ENCODE results near the gene XIRP2. TPM values are rescaled to one million over a fixed set of nuclear protein-coding genes. Genes with fewer than 3 reads are reported as not detected.
A peak's percentile ranks its signal among the peaks of the same experiment; 100 is the strongest.

XIRP2 gene
- total and polyA plus RNA-seq, 2 of the 4 experiments (the other 2 are of a cell fraction) = 0.05 to 0.18 TPM

DNA sequence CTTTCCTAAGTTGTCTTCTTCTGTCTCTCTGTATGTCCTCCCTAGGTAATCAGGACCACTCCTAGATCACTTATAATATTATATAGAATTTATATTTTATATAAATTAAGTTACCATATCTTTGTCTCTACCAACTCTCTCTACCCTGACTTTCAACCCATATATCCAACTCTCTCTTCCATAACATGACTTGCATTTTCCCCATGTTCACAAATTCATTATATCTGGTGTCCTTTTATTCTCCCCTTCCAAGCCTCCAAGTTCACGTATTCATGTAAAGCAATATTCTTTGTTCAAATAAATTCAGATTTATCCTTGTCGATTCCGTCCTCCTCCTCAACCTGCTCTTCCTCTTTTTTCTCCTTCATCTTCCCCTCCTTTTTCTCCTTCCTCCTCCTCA, 127.5 kb downstream of the XIRP2 start:
- H3K9me1 ChIP-seq (ENCODE audit: insufficient read depth, low read length) = no peaks in the 10 kb centered on the region
- H3K36me3 ChIP-seq (ENCODE audit: control insufficient read depth, insufficient read depth, low read length) = no peaks in the 10 kb centered on the region
- H3K4me3 ChIP-seq (ENCODE audit: insufficient read depth, low read depth, low read length) = no peak overlapping the region
- no peak overlapping the region for H3K4me2 ChIP-seq (ENCODE audit: low read depth, low read length)
- no peak overlapping the region for H3K18ac ChIP-seq (ENCODE audit: low read depth, low read length)
- no peak overlapping the region for H3K14ac ChIP-seq (replicated peaks; ENCODE audit: low read depth, low read length)
- no peak overlapping the region for H2BK120ac ChIP-seq (ENCODE audit: low read depth, low read length)
- no TSS peak for BruUV-seq (replicated peaks)
- dilution Hi-C loops (cut with HindIII; ENCODE audit: low sequenced_read_pairs, unreplicated experiment) = no loop called here
- H2AK9ac ChIP-seq (replicated peaks; ENCODE audit: low read depth, low read length, poor library complexity) = no peak overlapping the region
- no peaks in the 10 kb centered on the region for H3K4me1 ChIP-seq (ENCODE audit: control insufficient read depth, insufficient read depth, low read length)
- no peaks in the 10 kb centered on the region for H4K20me1 ChIP-seq (ENCODE audit: insufficient read depth, low read length)
- in situ Hi-C loops (cut with MboI; ENCODE audit: low sequenced_read_pairs) = no loop called here
- ATAC-seq (ENCODE audit: low read depth) (no peak), DNase-seq (no peak)
- no peak overlapping the region for H2BK20ac ChIP-seq (ENCODE audit: low read depth, low read length)
- H2AK5ac ChIP-seq (ENCODE audit: low read depth, low read length) = no peak overlapping the region
- TF ChIP-seq, protein P1, sequence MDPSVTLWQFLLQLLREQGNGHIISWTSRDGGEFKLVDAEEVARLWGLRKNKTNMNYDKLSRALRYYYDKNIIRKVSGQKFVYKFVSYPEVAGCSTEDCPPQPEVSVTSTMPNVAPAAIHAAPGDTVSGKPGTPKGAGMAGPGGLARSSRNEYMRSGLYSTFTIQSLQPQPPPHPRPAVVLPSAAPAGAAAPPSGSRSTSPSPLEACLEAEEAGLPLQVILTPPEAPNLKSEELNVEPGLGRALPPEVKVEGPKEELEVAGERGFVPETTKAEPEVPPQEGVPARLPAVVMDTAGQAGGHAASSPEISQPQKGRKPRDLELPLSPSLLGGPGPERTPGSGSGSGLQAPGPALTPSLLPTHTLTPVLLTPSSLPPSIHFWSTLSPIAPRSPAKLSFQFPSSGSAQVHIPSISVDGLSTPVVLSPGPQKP (IDR thresholded peaks at IDR 0.05; ENCODE audit: borderline replicate concordance, low read depth, low read length) = no peak
- TF ChIP-seq, protein P2, sequence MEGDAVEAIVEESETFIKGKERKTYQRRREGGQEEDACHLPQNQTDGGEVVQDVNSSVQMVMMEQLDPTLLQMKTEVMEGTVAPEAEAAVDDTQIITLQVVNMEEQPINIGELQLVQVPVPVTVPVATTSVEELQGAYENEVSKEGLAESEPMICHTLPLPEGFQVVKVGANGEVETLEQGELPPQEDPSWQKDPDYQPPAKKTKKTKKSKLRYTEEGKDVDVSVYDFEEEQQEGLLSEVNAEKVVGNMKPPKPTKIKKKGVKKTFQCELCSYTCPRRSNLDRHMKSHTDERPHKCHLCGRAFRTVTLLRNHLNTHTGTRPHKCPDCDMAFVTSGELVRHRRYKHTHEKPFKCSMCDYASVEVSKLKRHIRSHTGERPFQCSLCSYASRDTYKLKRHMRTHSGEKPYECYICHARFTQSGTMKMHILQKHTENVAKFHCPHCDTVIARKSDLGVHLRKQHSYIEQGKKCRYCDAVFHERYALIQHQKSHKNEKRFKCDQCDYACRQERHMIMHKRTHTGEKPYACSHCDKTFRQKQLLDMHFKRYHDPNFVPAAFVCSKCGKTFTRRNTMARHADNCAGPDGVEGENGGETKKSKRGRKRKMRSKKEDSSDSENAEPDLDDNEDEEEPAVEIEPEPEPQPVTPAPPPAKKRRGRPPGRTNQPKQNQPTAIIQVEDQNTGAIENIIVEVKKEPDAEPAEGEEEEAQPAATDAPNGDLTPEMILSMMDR (conservative IDR thresholded peaks at IDR 0.05; ENCODE audit: low read depth, low read length) = no peak
- peak; percentile 60 for TF ChIP-seq NFE2L2 (IDR thresholded peaks at IDR 0.05; ENCODE audit: low read depth, low read length)
- TF ChIP-seq RCOR1 (IDR thresholded peaks at IDR 0.05; ENCODE audit: insufficient replicate concordance, low read length) = no peak
- TF ChIP-seq, protein P3, sequence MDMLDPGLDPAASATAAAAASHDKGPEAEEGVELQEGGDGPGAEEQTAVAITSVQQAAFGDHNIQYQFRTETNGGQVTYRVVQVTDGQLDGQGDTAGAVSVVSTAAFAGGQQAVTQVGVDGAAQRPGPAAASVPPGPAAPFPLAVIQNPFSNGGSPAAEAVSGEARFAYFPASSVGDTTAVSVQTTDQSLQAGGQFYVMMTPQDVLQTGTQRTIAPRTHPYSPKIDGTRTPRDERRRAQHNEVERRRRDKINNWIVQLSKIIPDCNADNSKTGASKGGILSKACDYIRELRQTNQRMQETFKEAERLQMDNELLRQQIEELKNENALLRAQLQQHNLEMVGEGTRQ (IDR thresholded peaks at IDR 0.05; ENCODE audit: low read depth, low read length) = no peak
- no peak overlapping the region for H2BK5ac ChIP-seq (ENCODE audit: low read depth, low read length, poor library complexity, severe bottlenecking)
- no peak overlapping the region for H4K91ac ChIP-seq (ENCODE audit: insufficient read depth, low read depth, low read length)
- H4K5ac ChIP-seq (ENCODE audit: low read depth, low read length) = no peak overlapping the region
- intact Hi-C loops (cut with micrococcal nuclease) = no loop called here
- 94% methylated on average over 3 of the region's 3 CpGs; no CpG with 5 or more reads in 1 of the 2 experiments for WGBS, 2 experiments (ENCODE audit: extremely low coverage in 2 of 2, insufficient read length in 1 of 2)
- no peak overlapping the region for H3K56ac ChIP-seq (ENCODE audit: extremely low read depth, insufficient read depth, low read length)
- H3K27ac ChIP-seq (ENCODE audit: insufficient read depth, low read length) = no peak overlapping the region
- no peaks in the 10 kb centered on the region for H3K9me3 ChIP-seq (ENCODE audit: control insufficient read depth, insufficient read depth, low read length)
- no peak overlapping the region for H3K4ac ChIP-seq (ENCODE audit: low read depth, low read length)
- H4K8ac ChIP-seq (ENCODE audit: low read depth in 2 of 2, low read length in 2 of 2) = no peak overlapping the region
- CTCF ChIA-PET = no interaction called here
- H2AFZ ChIP-seq (replicated peaks; ENCODE audit: low read length, poor library complexity) = no peak overlapping the region
- no peaks in the 10 kb centered on the region for H3K27me3 ChIP-seq (ENCODE audit: control insufficient read depth, insufficient read depth, low read length)
- H3K23ac ChIP-seq (ENCODE audit: low read depth, low read length) = no peak overlapping the region
- no peak overlapping the region for H2BK15ac ChIP-seq (ENCODE audit: low read depth, low read length)
- no peak overlapping the region for H3K9ac ChIP-seq (ENCODE audit: low read depth, low read length)
- POLR2A ChIA-PET (ENCODE audit: unreplicated experiment) = no interaction called here
- no peaks in the 10 kb centered on the region for H3K79me1 ChIP-seq (ENCODE audit: low read depth in 1 of 2, low read length in 2 of 2)
